NB4 (cell line): Measurements from ENCODE around the gene RNF169.

Experiments
- MYC ChIP-seq: IDR thresholded peaks from 2 replicates; pipeline ENCODE4 v1.6.1; 2011; ENCODE audit warnings: low read depth, low read length
- POLR2A ChIP-seq: IDR thresholded peaks from 2 replicates; pipeline ENCODE4 v1.6.1; 2011; ENCODE audit warnings: mild to moderate bottlenecking; ENCODE audit not compliant: insufficient read length; ENCODE audit errors: extremely low read depth
- TF ChIP-seq, protein P1 (sequence below): IDR thresholded peaks from one replicate; pipeline ENCODE4 v1.5.1; 2012; ENCODE audit warnings: low read depth, low read length
- TF ChIP-seq, protein P2 (sequence below): IDR thresholded peaks from 2 replicates; pipeline ENCODE4 v1.6.1; 2011; ENCODE audit warnings: low read depth, low read length

DNA sequence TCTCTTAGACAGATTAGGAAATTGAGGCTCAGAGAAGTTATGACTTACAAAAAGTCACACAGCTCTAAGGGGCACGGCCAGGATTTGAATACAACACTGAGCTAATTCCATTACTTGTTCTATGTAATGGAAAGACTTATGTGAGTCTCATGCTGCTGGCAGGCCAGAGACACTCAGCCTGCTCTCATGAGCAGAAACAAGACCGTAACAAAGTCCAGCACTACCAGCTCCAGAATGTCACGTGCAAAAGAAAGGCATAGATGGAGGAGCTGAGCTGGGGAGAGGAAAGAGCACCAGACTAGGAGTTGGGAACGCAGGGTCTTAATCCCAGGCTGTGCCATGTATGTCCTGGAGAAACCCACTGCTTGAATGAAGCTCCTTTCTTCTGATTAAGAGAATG lies 19.3 kb upstream of the RNF169 start:
- TF ChIP-seq, protein P1, sequence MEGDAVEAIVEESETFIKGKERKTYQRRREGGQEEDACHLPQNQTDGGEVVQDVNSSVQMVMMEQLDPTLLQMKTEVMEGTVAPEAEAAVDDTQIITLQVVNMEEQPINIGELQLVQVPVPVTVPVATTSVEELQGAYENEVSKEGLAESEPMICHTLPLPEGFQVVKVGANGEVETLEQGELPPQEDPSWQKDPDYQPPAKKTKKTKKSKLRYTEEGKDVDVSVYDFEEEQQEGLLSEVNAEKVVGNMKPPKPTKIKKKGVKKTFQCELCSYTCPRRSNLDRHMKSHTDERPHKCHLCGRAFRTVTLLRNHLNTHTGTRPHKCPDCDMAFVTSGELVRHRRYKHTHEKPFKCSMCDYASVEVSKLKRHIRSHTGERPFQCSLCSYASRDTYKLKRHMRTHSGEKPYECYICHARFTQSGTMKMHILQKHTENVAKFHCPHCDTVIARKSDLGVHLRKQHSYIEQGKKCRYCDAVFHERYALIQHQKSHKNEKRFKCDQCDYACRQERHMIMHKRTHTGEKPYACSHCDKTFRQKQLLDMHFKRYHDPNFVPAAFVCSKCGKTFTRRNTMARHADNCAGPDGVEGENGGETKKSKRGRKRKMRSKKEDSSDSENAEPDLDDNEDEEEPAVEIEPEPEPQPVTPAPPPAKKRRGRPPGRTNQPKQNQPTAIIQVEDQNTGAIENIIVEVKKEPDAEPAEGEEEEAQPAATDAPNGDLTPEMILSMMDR = no peak
- no peak for TF ChIP-seq POLR2A
- TF ChIP-seq, protein P2, sequence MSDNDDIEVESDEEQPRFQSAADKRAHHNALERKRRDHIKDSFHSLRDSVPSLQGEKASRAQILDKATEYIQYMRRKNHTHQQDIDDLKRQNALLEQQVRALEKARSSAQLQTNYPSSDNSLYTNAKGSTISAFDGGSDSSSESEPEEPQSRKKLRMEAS = no peak
- TF ChIP-seq MYC = no peak
